GM04504 (cell line): ENCODE data around the gene TMC5.

ENCODE experiments used
- DNase-seq: peaks from one replicate; pipeline ENCODE4 v3.0.0-alpha.2; 2012; ENCODE audit warnings: low read depth

The TMC5 gene

DNA sequence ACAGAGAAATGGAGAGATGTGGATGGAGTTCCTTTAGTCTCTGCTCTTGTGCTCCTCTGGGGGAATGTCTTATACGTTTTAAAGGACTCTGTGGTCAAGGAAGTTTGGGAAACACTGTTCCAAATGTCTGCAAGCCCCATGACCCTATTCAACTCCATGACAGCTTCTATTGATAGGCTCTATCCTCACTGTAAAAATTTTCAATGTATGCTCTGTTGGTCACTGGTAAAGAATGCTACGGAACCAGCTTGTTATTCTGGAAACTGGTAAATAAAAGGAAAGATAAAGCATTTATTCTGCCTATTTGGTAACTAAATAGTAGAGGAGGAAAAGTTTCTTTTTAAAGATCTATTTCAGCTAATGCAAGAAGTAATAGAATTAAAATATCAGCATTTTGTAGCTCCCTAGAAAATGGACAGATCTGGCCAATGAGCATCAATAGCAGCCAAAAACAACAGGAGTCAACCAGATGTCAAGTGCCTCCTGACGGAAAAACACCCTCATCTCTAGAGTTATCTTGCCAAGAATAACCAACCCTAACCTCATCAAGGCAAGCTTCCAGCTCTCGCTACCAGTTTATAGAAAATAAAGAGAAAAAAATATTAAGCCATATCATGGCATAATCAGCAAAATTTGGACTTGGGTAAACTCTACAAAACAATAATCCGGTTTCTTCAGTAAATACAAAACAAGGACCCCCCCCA is 88.1 kb downstream of the TMC5 start:
- DNase-seq: no peak

GRCh38 chr16:19506965-19507364 is 89.3 kb downstream of the TMC5 start:
- no peak for DNase-seq

DNA sequence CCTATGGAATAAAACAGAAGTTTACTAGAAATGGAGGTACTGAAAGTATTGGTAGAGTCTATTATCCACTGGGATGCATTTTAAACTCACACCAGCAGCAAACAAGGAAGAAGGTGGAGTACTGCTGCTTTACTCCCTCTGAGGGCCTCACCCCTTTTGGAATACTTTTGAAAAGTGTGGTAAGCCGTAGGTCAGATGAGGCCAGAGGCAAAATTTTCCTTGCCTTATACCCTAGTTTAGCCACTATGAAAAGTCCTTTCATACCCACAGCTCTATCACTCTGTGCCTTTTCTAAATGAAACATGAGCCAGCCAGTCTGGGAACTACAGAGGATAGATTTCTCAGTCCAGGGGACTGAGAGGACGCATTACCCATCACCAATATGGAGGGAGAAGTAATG is 90.2 kb downstream of the TMC5 start:
- DNase-seq: no peak

DNA sequence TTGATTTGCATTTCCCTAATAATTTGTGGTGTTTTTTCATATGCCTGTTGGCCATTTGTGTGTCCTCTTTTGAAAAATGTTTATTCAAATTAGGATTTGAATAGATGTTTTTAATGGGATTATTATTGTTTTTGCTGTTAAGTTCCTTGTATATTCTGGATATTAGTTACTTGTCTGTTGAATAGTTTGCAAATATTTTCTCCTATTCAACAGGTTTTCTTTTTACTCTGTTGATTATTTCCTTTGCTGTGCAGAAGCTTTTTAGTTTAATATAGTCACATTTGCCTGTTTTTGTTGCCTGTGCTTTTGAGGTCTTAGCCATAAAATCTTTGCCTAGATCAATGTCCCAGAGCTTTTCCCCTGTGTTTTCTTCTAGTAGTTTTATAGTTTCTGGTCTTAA is 94.6 kb downstream of the TMC5 start:
- no peak for DNase-seq

GRCh38 chr16:19513377-19514053 is 95.8 kb downstream of the TMC5 start:
- DNase-seq: no peak

DNA sequence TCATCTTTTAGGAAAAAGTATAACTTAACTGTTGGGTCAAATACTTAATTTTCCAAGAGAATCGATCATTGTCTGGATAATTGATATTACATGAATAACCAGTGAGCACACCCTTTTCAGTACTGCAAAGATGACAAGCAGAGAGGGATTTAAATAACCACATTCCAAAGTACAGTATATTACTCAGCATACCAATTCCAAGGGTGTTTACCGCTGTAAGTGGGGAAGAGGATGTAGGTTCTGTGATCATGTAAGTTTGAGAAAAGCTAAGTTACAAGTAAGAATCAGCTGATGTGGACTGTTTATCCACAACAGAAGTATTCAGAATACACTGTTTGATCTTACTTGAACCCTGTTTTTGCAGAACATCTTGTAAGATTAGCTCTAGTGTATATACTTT is 98.1 kb downstream of the TMC5 start:
- no peak for DNase-seq

DNA sequence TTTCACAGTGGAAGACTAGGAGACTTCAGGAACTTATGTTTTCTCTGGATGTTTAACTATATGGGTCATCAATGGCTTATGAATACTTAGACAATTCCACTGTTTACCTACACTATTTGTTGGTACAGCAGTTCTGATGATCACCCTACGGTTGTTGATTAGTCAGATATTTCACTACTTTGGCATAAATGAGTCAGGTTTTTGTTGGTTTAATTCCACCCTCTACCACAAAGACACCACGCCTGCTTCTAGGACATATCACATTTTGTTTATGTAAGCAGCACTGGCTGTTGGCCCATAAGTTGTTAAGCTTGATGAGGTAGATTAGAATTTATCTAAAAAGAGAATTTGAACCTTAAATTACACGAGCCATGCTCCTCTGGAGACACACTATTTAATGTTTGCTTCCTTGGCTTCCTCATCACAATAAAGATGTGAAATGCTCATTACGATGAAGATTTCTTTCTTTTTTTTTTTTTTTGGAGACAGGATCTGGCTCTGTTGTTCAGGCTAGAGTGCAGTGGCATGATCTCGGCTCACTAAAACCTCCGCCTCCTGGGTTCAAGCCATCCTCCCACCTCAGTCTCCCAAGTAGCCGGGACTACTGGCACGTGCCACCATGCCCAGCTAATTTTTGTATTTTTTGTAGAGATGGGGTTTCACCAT is 99.9 kb downstream of the TMC5 start:
- peak; percentile 17 for DNase-seq

DNA sequence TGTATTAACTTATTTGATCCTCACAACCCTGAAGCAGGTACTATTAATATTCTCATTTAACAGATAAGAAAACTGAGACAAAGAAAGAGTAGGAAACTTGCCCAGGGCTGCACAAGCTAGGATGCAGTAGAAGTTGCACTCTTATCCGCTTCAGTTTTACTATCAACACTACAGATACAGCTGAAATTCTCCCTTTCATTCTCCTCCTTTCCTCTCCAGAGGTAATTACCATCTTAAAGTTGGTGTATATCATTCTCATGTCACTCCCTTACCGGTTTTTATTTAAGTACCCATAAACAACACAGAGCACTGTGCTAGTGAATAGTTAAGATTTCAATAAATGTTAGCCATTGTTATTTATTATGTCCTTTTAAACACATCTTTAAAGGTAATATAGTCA is 100.7 kb downstream of the TMC5 start:
- no peak for DNase-seq

- no peak for DNase-seq
These were observed 103.2 kb downstream of the TMC5 start for GRCh38 chr16:19520861-19521331.

- peak; percentile 75 for DNase-seq
These were observed 104.1 kb downstream of the TMC5 start, which contains the start of gene GDE1 for GRCh38 chr16:19521471-19522396. TSS of gene GDE1 (minus strand) at chr16:19522098. CDS start at chr16:19521964, 134 bp downstream.

DNA sequence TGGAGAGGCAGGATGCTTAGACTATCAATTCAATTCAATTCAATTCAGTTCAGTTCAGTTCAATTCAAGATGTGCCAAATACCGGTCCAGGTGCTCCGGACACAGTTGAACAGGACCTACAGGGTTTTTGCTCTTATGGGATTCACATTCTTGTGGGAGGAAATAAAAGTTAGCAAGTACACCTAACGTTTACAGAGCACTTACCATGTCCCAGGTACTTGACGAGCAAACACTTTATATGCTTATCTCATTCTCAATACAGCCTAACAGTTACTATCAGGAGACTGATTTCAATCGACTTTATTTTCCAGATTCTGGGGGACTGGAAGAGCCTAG is 104.7 kb downstream of the TMC5 start:
- no peak for DNase-seq

- no peak for DNase-seq
These were observed 105.1 kb downstream of the TMC5 start for GRCh38 chr16:19522760-19523159.

GRCh38 chr16:19523184-19523558 is 105.5 kb downstream of the TMC5 start:
- DNase-seq: no peak

GRCh38 chr16:19523559-19524355 is 106.1 kb downstream of the TMC5 start, which contains the start of gene CCP110:
TSS of gene CCP110 (plus strand) at chr16:19523942. CDS start at chr16:19527882, 3,940 bp downstream.
- DNase-seq: peak; percentile 91

DNA sequence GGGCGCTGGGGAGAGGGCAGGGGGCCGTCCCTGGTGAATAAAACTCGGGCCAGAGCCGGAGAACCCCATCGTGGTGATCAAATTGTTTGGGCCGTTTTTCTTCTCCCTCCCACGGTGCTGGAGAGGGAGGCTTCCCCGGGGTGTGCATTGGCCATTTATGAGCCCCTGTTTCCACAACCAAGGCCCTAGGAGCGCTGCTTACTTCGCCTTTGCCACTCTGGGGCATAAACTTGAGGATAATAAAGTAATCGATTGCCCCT is 106.6 kb downstream of the TMC5 start:
- DNase-seq: no peak

GRCh38 chr16:19524616-19525384 is 107.1 kb downstream of the TMC5 start:
- DNase-seq: no peak

GRCh38 chr16:19525385-19525723 is 107.7 kb downstream of the TMC5 start:
- DNase-seq: no peak

- DNase-seq: no peak
These were observed 109.5 kb downstream of the TMC5 start for GRCh38 chr16:19527161-19527560.

DNA sequence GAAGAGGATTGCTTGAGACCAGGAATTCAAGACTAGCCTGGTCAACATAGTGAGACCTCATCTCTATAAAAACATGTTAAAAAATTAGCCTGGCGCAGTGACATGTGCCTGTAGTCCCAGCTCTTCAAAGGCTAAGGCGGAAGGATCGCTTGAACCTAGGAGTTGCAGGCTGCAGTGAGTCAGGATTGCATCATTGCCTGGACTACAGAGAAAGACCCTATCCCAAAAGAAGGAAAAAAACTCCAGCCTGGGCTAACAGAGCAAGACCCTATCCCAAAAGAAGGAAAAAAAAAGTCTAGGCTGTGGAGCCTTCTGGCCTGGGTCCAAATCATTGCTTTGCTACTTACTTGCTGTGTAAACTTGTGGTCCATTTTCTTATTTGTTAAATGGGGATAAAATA is 111.0 kb downstream of the TMC5 start:
- no peak for DNase-seq

DNA sequence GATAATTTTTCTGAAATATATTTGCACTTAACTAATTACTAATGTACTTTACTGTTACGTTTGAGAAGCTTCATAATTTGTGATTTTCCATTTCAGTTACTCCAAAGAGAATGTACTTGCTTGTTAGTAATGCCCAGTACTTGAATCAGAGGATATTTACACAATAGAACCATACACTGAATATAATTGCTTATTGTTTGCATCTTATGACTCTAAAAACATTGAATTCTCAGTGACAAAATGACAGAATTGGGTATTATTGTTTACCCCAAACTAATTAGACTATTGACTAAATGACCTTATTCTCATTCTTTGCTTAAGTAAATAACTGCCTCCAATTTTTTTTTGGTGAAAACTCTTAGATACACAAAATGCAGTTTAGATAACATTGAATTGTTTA is 114.9 kb downstream of the TMC5 start:
- DNase-seq: no peak
